Measurements from ENCODE around the gene NRTN. TPM values are rescaled to one million over a fixed set of nuclear protein-coding genes. Genes with fewer than 3 reads are reported as not detected.

Gene NRTN
- total and polyA plus RNA-seq, 2 donors (not counting 1 experiment from before 2014, with no cell fraction given): 0.27 TPM; not detected in 1

- Histone ChIP-seq H3K27ac (ENCODE audit: low read length in 2 of 2) (peak overlapping the region; percentile 34 to 67), H3K4me2 (replicated peaks; ENCODE audit: low read depth, low read length, poor library complexity, severe bottlenecking) (peak overlapping the region; percentile 68), H3K9ac (ENCODE audit: low read length) (peak overlapping the region; percentile 57), H2AFZ (ENCODE audit: insufficient read depth, low read depth, low read length, poor library complexity, severe bottlenecking) (peak overlapping the region; percentile 74), H4K20me1 (ENCODE audit: control insufficient read depth, insufficient read depth, low read length, poor library complexity, severe bottlenecking) (no peaks in the 10 kb centered on the region), H3K79me2 (ENCODE audit: control insufficient read depth, insufficient read depth, low read length) (no peaks in the 10 kb centered on the region), H3K36me3 (replicated peaks in 1 of 2; ENCODE audit: control extremely low read depth in 1 of 2, control insufficient read depth in 1 of 2, extremely low read depth in 1 of 2, insufficient read depth in 2 of 2, low read length in 1 of 2) (no peaks in the 10 kb centered on the region), H3K27me3 (replicated peaks in 1 of 4; ENCODE audit: control extremely low read depth in 1 of 4, control insufficient read depth in 3 of 4, insufficient read depth in 4 of 4, low read length in 3 of 4) (peaks cover 0 to 28% (median 7%) of the 10 kb centered on the region in 4 experiments), H3K4me1 (ENCODE audit: control insufficient read depth in 2 of 2, insufficient read depth in 2 of 2, low read length in 2 of 2) (peaks cover 16 to 30% of the 10 kb centered on the region in 2 donors), H3K4me3 (ENCODE audit: control extremely low read depth in 1 of 5, extremely low read depth in 1 of 5, insufficient read depth in 1 of 5, low read depth in 2 of 5, low read length in 4 of 5) (peak overlapping the region; percentile 36 to 75 (median 59)), H3K9me3 (ENCODE audit: control extremely low read depth in 1 of 3, control insufficient read depth in 2 of 3, insufficient read depth in 1 of 3, low read length in 2 of 3) (peaks cover 0 to 64% (median 0%) of the 10 kb centered on the region in 3 donors)
- Mint-ChIP-seq H3K4me3 (peak overlapping the region; percentile 92), H3K9me3 (ENCODE audit: insufficient read depth) (no peaks in the 10 kb centered on the region), H3K4me1 (peaks cover 19% of the 10 kb centered on the region), H3K27ac (peak overlapping the region; percentile 93), H3K27me3 (peaks cover 4% of the 10 kb centered on the region)
- TF ChIP-seq EZH2 (IDR thresholded peaks at IDR 0.05; ENCODE audit: borderline replicate concordance, insufficient read depth, low read depth, low read length, poor library complexity, severe bottlenecking) (no peak), CTCF (IDR thresholded peaks at IDR 0.05) (no peak)
- ChIA-PET POLR2A (interaction anchor here (0.6 to 1.1 kb wide), 8 partner anchors 20 to 1622 kb away, joined by 3 to 9 read pairs (median 4); partner anchors contain the start of genes CATSPERD, LONP1, NDUFA11 and RANBP3), CTCF (interaction anchor here (1.8 kb wide), 1 partner anchor 24 kb away, joined by 6 read pairs; no protein-coding TSS in a partner anchor)
- intact Hi-C loops (cut with micrococcal nuclease): loop anchor here (1.0 kb wide), 1 partner anchor 76 kb away; the partner anchor contains the start of gene VMAC
- peak; percentile 79 for ATAC-seq (ENCODE audit: low read depth)
- peak; percentile 91 for DNase-seq
- 1% methylated on average over 91 of the region's 91 CpGs for whole genome bisulfite sequencing (ENCODE audit: insufficient coverage)
Measured at GRCh38 chr19:5827891-5828660, 23.2 kb downstream of the NRTN start.

All from B cell (primary cell).